Neural progenitor cell (in vitro differentiated cells): ENCODE data around the gene RNF187. TPM values are rescaled to one million over a fixed set of nuclear protein-coding genes. Genes with fewer than 3 reads are reported as not detected.

ENCODE experiments used
- DNase-seq: peaks from one replicate; pipeline ENCODE4 v3.0.0-alpha.2; 2016; ENCODE audit warnings: low spot score
- H2AFZ ChIP-seq: fragments of 200-600 bp; sonication (generic); replicated peaks from 2 replicates; pipeline ENCODE4 v1.6.1; 2016; ENCODE audit warnings: antibody characterized with exemption
- H3F3A ChIP-seq: fragments of 200-600 bp; sonication (generic); 2 replicates; pipeline ENCODE4 v1.6.1; 2016; ENCODE audit warnings: antibody characterized with exemption, low read depth
- H3K27ac ChIP-seq: fragments of 200-600 bp; sonication (generic); 2 replicates; pipeline ENCODE4 v1.5.1; 2016; ENCODE audit warnings: mild to moderate bottlenecking
- H3K27me3 ChIP-seq: fragments of 200-600 bp; sonication (generic); 2 replicates; pipeline ENCODE4 v1.6.1; 2016; ENCODE audit warnings: mild to moderate bottlenecking, moderate library complexity
- H3K36me3 ChIP-seq: fragments of 200-600 bp; sonication (generic); 2 replicates; pipeline ENCODE4 v1.5.1; 2016
- H3K4me1 ChIP-seq: fragments of 200-600 bp; sonication (generic); 2 replicates; pipeline ENCODE4 v1.6.1; 2016; ENCODE audit warnings: mixed run types
- H3K4me2 ChIP-seq: fragments of 200-600 bp; sonication (generic); 2 replicates; pipeline ENCODE4 v1.6.1; 2016
- H3K4me3 ChIP-seq: fragments of 200-600 bp; sonication (generic); 2 replicates; pipeline ENCODE4 v1.5.1; 2016
- H3K79me2 ChIP-seq: fragments of 200-600 bp; sonication (generic); 2 replicates; pipeline ENCODE4 v1.6.1; 2016; ENCODE audit warnings: low read depth
- H3K9ac ChIP-seq: fragments of 200-600 bp; sonication (generic); 2 replicates; pipeline ENCODE4 v1.6.1; 2016
- H3K9me3 ChIP-seq: fragments of 200-600 bp; sonication (generic); 2 replicates; pipeline ENCODE4 v1.5.1; 2016; ENCODE audit warnings: low read depth
- H4K20me1 ChIP-seq: fragments of 200-600 bp; sonication (generic); 2 replicates; pipeline ENCODE4 v1.6.1; 2016; ENCODE audit warnings: low read depth
- H3K27ac Mint-ChIP-seq: 3 replicates; pipeline ENCODE4 v1.8.0; 2021; ENCODE audit warnings: mixed read lengths
- H3K27me3 Mint-ChIP-seq: 2 replicates; pipeline ENCODE4 v1.8.0; 2022; ENCODE audit warnings: low read depth, mild to moderate bottlenecking, inconsistent platforms, moderate library complexity, mixed read lengths; ENCODE audit not compliant: insufficient read depth
- H3K36me3 Mint-ChIP-seq: 3 replicates; pipeline ENCODE4 v1.8.0; 2021; ENCODE audit warnings: mixed read lengths
- H3K4me1 Mint-ChIP-seq: 3 replicates; pipeline ENCODE4 v1.8.0; 2021; ENCODE audit warnings: mixed read lengths
- H3K4me3 Mint-ChIP-seq: 3 replicates; pipeline ENCODE4 v1.8.0; 2021; ENCODE audit warnings: mild to moderate bottlenecking, moderate library complexity, mixed read lengths
- H3K9me3 Mint-ChIP-seq: 3 replicates; pipeline ENCODE4 v1.8.0; 2020; ENCODE audit warnings: mixed read lengths
- EZH2 ChIP-seq: fragments of 200-600 bp; sonication (generic); IDR thresholded peaks from 2 replicates; pipeline ENCODE4 v1.6.1; 2017; ENCODE audit warnings: antibody characterized with exemption, mild to moderate bottlenecking, moderate library complexity
- EZH2phosphoT487 ChIP-seq: fragments of 200-600 bp; sonication (generic); IDR thresholded peaks from 2 replicates; pipeline ENCODE4 v1.6.1; 2017; ENCODE audit warnings: antibody characterized with exemption
- total RNA-seq: library from RNA; depleted of rRNA; stranded (reverse); fragments of >200 nt; gene quantifications from 2 replicates; pipeline ENCODE4 v1.2.3, GENCODE V29; 2015; ENCODE audit warnings: low replicate concordance
- TF ChIP-seq, protein P1 (sequence below): fragments of 200-600 bp; sonication (generic); IDR thresholded peaks from 2 replicates; pipeline ENCODE4 v1.5.1; 2017; ENCODE audit warnings: antibody characterized with exemption, mild to moderate bottlenecking

RNF187 gene
- total RNA-seq, 1 donor from 2014 or later: 16.1 TPM

DNA sequence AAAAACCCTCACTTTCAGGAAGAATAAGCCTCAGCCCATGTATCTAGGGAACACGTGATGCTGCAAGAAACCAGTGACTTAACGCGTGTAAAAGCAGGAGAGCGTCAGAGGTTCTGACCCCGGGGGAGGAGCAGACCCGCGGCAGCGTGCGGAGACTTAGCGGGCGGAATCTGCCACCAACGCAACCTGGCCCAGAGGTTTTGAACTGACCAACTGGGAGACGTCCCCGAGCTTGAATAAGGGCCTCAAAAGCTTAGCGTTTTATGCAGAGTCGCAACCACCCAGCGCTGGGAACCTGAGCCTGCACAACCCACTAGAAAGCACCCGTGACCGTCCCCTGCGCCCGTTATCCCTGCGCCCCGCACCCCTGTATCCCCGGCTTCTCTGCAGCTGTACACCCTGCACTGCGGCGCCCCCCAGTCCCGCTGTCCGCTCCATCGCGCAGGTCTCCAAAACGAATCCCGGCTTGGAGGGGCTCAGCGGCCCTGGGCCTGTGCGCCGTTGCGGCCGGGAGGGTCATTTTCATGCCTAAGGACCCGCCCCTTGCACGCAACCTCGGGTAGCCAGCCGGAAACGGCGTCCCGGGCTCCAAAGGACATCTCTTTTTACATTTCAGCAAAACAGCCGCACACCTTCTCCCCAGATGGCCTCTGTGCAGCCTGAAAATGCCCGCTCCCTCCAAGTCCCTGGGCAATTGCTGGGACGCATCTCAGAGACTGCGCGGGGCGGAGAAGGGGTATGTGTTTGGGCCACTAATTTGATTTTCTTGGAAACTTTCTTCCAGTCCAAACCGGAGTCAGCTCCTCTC lies 41.1 kb upstream of the RNF187 start:
- Histone ChIP-seq H3K36me3 (no peaks in the 10 kb centered on the region), H4K20me1 (peaks cover 5% of the 10 kb centered on the region), H3F3A (peaks cover 24% of the 10 kb centered on the region), H2AFZ (peak overlapping the region; percentile 95), H3K27me3 (peaks cover 81% of the 10 kb centered on the region), H3K27ac (no peak overlapping the region), H3K9ac (no peak overlapping the region), H3K9me3 (no peaks in the 10 kb centered on the region), H3K4me3 (peak overlapping the region; percentile 53), H3K4me2 (peak overlapping the region; percentile 85), H3K4me1 (peaks cover 14% of the 10 kb centered on the region), H3K79me2 (no peaks in the 10 kb centered on the region)
- H3K27ac Mint-ChIP-seq: no peak overlapping the region
- peak overlapping the region; percentile 87 for H3K4me3 Mint-ChIP-seq
- no peak for TF ChIP-seq EZH2
- peak; percentile 56 for TF ChIP-seq EZH2phosphoT487
- H3K36me3 Mint-ChIP-seq: no peaks in the 10 kb centered on the region
- H3K4me1 Mint-ChIP-seq: peaks cover 15% of the 10 kb centered on the region
- no peaks in the 10 kb centered on the region for H3K9me3 Mint-ChIP-seq
- DNase-seq: peak; percentile 78
- peaks cover 21% of the 10 kb centered on the region for H3K27me3 Mint-ChIP-seq

DNA sequence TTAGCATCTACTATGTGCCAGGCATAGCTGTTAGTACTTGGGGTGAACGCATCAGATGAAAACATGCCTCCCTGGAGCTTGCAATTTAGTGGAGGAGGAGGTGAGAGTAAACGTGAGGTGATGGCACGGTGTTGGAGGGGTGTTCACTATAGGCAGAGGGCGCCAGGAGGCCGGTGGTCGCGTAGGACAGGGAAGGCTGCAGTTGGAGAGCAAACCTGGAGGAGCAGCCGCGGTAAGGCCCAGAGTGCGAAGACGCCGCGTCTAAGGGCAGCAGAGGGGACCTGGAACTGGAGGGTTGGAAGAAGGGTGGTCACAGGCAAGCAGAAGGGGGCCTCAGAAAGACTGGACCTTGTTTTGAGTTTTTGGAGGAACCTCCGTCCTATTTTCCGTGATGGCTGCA lies 40.3 kb upstream of the RNF187 start:
- Mint-ChIP-seq H3K27ac (no peak overlapping the region), H3K4me1 (peaks cover 17% of the 10 kb centered on the region), H3K9me3 (no peaks in the 10 kb centered on the region), H3K36me3 (peaks cover 1% of the 10 kb centered on the region), H3K4me3 (peak overlapping the region; percentile 87), H3K27me3 (peaks cover 21% of the 10 kb centered on the region)
- H3K9ac ChIP-seq: no peak overlapping the region
- no peaks in the 10 kb centered on the region for H3K9me3 ChIP-seq
- H3K4me3 ChIP-seq: peak overlapping the region; percentile 53
- peak; percentile 55 for DNase-seq
- no peak overlapping the region for H3K27ac ChIP-seq
- peaks cover 5% of the 10 kb centered on the region for H4K20me1 ChIP-seq
- no peak overlapping the region for H2AFZ ChIP-seq
- peaks cover 73% of the 10 kb centered on the region for H3K27me3 ChIP-seq
- H3K4me1 ChIP-seq: peaks cover 14% of the 10 kb centered on the region
- peaks cover 24% of the 10 kb centered on the region for H3F3A ChIP-seq
- H3K4me2 ChIP-seq: peak overlapping the region; percentile 85
- no peaks in the 10 kb centered on the region for H3K79me2 ChIP-seq
- no peaks in the 10 kb centered on the region for H3K36me3 ChIP-seq
- TF ChIP-seq, protein P1, sequence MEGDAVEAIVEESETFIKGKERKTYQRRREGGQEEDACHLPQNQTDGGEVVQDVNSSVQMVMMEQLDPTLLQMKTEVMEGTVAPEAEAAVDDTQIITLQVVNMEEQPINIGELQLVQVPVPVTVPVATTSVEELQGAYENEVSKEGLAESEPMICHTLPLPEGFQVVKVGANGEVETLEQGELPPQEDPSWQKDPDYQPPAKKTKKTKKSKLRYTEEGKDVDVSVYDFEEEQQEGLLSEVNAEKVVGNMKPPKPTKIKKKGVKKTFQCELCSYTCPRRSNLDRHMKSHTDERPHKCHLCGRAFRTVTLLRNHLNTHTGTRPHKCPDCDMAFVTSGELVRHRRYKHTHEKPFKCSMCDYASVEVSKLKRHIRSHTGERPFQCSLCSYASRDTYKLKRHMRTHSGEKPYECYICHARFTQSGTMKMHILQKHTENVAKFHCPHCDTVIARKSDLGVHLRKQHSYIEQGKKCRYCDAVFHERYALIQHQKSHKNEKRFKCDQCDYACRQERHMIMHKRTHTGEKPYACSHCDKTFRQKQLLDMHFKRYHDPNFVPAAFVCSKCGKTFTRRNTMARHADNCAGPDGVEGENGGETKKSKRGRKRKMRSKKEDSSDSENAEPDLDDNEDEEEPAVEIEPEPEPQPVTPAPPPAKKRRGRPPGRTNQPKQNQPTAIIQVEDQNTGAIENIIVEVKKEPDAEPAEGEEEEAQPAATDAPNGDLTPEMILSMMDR: peak; percentile 18
- no peak for TF ChIP-seq EZH2phosphoT487
- no peak for TF ChIP-seq EZH2

DNA sequence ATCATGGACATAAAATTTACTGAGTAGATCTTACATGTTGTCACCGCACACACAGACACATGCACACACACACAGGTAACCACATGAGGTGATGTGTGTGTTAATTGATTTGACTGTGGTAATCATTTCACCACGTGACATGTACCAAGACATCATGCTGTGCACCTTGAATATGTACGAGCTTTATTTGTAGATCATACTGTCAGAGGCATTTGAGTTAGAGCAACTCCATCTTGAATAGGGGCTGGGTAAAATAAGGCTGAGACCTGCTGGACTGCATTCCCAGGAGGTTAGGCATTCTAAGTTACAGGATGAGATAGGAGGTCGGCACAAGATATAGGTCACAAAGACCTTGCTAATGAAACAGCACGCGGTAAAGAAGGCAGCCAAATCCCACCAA lies 38.8 kb upstream of the RNF187 start:
- H3K27ac Mint-ChIP-seq: no peak overlapping the region
- Histone ChIP-seq H2AFZ (no peak overlapping the region), H3F3A (peaks cover 24% of the 10 kb centered on the region), H3K27ac (no peak overlapping the region), H3K4me1 (peaks cover 14% of the 10 kb centered on the region), H3K36me3 (no peaks in the 10 kb centered on the region), H3K79me2 (no peaks in the 10 kb centered on the region), H3K9ac (no peak overlapping the region), H3K4me2 (no peak overlapping the region), H3K9me3 (no peaks in the 10 kb centered on the region), H3K27me3 (peaks cover 59% of the 10 kb centered on the region), H4K20me1 (peaks cover 5% of the 10 kb centered on the region), H3K4me3 (no peak overlapping the region)
- H3K4me3 Mint-ChIP-seq: no peak overlapping the region
- peaks cover 22% of the 10 kb centered on the region for H3K4me1 Mint-ChIP-seq
- no peak for DNase-seq
- TF ChIP-seq EZH2: no peak
- TF ChIP-seq EZH2phosphoT487: no peak
- TF ChIP-seq, protein P1: no peak
- peaks cover 17% of the 10 kb centered on the region for H3K27me3 Mint-ChIP-seq
- H3K9me3 Mint-ChIP-seq: no peaks in the 10 kb centered on the region
- peaks cover 7% of the 10 kb centered on the region for H3K36me3 Mint-ChIP-seq

DNA sequence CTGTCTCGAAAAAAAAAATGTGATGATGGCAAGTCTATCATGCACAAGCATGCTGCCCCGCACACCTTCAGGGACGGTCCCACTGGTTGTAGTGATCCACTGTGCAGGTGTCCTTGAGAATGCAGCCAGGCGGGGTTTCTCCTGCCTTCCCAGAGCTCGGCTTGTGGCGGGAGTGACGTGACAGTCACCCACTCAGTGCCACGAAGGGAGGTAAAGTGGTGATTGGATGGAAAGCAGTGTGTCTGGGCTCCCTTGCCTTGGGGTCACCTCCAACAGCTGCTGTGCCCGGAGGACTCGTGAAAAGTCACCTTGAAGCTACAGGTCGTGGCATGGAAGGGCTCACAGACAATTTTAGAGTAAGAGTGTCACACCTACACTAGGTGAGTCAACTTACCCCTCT lies 37.0 kb upstream of the RNF187 start:
- H3K36me3 Mint-ChIP-seq: peaks cover 12% of the 10 kb centered on the region
- H3K36me3 ChIP-seq: no peaks in the 10 kb centered on the region
- DNase-seq: no peak
- H3K27me3 ChIP-seq: peaks cover 40% of the 10 kb centered on the region
- peaks cover 10% of the 10 kb centered on the region for H3K4me1 ChIP-seq
- no peak overlapping the region for H3K9ac ChIP-seq
- H3K27me3 Mint-ChIP-seq: peaks cover 10% of the 10 kb centered on the region
- no peak overlapping the region for H2AFZ ChIP-seq
- H3K4me3 ChIP-seq: no peak overlapping the region
- H3K79me2 ChIP-seq: peaks cover 4% of the 10 kb centered on the region
- H3K4me3 Mint-ChIP-seq: no peak overlapping the region
- no peak overlapping the region for H3K27ac Mint-ChIP-seq
- peaks cover 18% of the 10 kb centered on the region for H3F3A ChIP-seq
- no peaks in the 10 kb centered on the region for H3K9me3 ChIP-seq
- no peaks in the 10 kb centered on the region for H3K9me3 Mint-ChIP-seq
- no peak overlapping the region for H3K4me2 ChIP-seq
- H4K20me1 ChIP-seq: peaks cover 2% of the 10 kb centered on the region
- TF ChIP-seq EZH2: no peak
- TF ChIP-seq EZH2phosphoT487: no peak
- TF ChIP-seq, protein P1: no peak
- H3K4me1 Mint-ChIP-seq: peaks cover 26% of the 10 kb centered on the region
- H3K27ac ChIP-seq: no peak overlapping the region
